ENCODE measurements around the gene TRIM41. TPM values are rescaled to one million over a fixed set of nuclear protein-coding genes. Genes with fewer than 3 reads are reported as not detected.

The TRIM41 gene
- total and polyA plus RNA-seq, 2 of the 13 experiments (the other 11 are each of a cell fraction or from before 2014, with no cell fraction given): 10.2 to 16.7 TPM

GRCh38 chr5:181261320-181262049 is 38.4 kb downstream of the TRIM41 start (continued):
- TF ChIP-seq STAT6 (CRISPR knock-in tag; IDR thresholded peaks at IDR 0.05; ENCODE audit: borderline replicate concordance): no peak
- peak; percentile 90 for TF ChIP-seq ZNF574 (CRISPR knock-in tag; IDR thresholded peaks at IDR 0.05)
- no peak for TF ChIP-seq SNRNP70 (IDR thresholded peaks at IDR 0.05; ENCODE audit: low read depth, low read length)
- peak; percentile 25; the same call in 1 of the 2 replicates for TF ChIP-seq ZNF224 (CRISPR knock-in tag; IDR thresholded peaks at IDR 0.05)
- peak; percentile 71; the same call in 1 of the 2 replicates for TF ChIP-seq MYC (CRISPR knock-in tag; IDR thresholded peaks at IDR 0.05; ENCODE audit: borderline replicate concordance)
- no peak for TF ChIP-seq MLLT10 (CRISPR knock-in tag; IDR thresholded peaks at IDR 0.05)
- no peak for TF ChIP-seq HMG20A (CRISPR knock-in tag; IDR thresholded peaks at IDR 0.05; ENCODE audit: borderline replicate concordance)
- peak; percentile 90; the same call in 1 of the 2 replicates for TF ChIP-seq NFAT5 (CRISPR knock-in tag; IDR thresholded peaks at IDR 0.05)
- TF ChIP-seq ZNF772 (CRISPR knock-in tag; IDR thresholded peaks at IDR 0.05): no peak
- TF ChIP-seq ZNF749 (CRISPR knock-in tag; IDR thresholded peaks at IDR 0.05; ENCODE audit: borderline replicate concordance): no peak
- no peak for TF ChIP-seq HMGA1 (CRISPR knock-in tag; conservative IDR thresholded peaks at IDR 0.05)
- 0 out of 2 replicates have a peak, but pooled peaks have one; percentile 24 for TF ChIP-seq HNF4A (CRISPR knock-in tag; IDR thresholded peaks at IDR 0.05)
- TF ChIP-seq ZNF501 (CRISPR knock-in tag; IDR thresholded peaks at IDR 0.05): peak; percentile 85; the same call in 1 of the 2 replicates
- TF ChIP-seq PRDM4 (CRISPR knock-in tag; IDR thresholded peaks at IDR 0.05; ENCODE audit: borderline replicate concordance): no peak
- 0 out of 2 replicates have a peak, but pooled peaks have one; percentile 72 for TF ChIP-seq ZNF484 (CRISPR knock-in tag; IDR thresholded peaks at IDR 0.05; ENCODE audit: borderline replicate concordance, low read depth)
